ENCODE results near the gene CCDC126.

Gene CCDC126

GRCh38 chr7:23615331-23615730, 18.1 kb downstream of the CCDC126 start:
- H3K9me2 ChIP-seq (ENCODE audit: low read depth, low read length): no peaks in the 10 kb centered on the region
- H3K27me3 ChIP-seq (ENCODE audit: insufficient read depth, low read length): no peaks in the 10 kb centered on the region
- no peaks in the 10 kb centered on the region for H3K4me1 ChIP-seq (ENCODE audit: insufficient read depth, low read length, severe bottlenecking)
- H3F3A ChIP-seq (ENCODE audit: insufficient read depth, low read length): no peaks in the 10 kb centered on the region
- H2AFZ ChIP-seq (ENCODE audit: low read length): no peak overlapping the region
- TF ChIP-seq CTCF (IDR thresholded peaks at IDR 0.05; ENCODE audit: low read length): no peak
- no peak for TF ChIP-seq EZH2 (IDR thresholded peaks at IDR 0.05; ENCODE audit: borderline replicate concordance, low read length)
- no peaks in the 10 kb centered on the region for H3K79me2 ChIP-seq (ENCODE audit: insufficient read depth, low read length)
- peaks cover 7% of the 10 kb centered on the region; the same call in 1 of the 2 replicates for H3K9me3 ChIP-seq (ENCODE audit: low read length)
- H3K9ac ChIP-seq (ENCODE audit: low read length): no peak overlapping the region
- no peak overlapping the region for H3K4me2 ChIP-seq (ENCODE audit: low read length)
- no peak overlapping the region for H3K4me3 ChIP-seq (ENCODE audit: low read depth, low read length, poor library complexity, severe bottlenecking)
- no peaks in the 10 kb centered on the region for H4K20me1 ChIP-seq (ENCODE audit: insufficient read depth, low read length)
- no peak overlapping the region for H3K27ac ChIP-seq (ENCODE audit: low read depth, low read length, poor library complexity, severe bottlenecking)
- H3K36me3 ChIP-seq (ENCODE audit: insufficient read depth, low read length): peaks cover 32% of the 10 kb centered on the region

- H3K27me3 ChIP-seq (ENCODE audit: insufficient read depth, low read length): no peaks in the 10 kb centered on the region
- no peak for TF ChIP-seq CTCF (IDR thresholded peaks at IDR 0.05; ENCODE audit: low read length)
- TF ChIP-seq EZH2 (IDR thresholded peaks at IDR 0.05; ENCODE audit: borderline replicate concordance, low read length): no peak
- no peaks in the 10 kb centered on the region for H3K9me2 ChIP-seq (ENCODE audit: low read depth, low read length)
- no peaks in the 10 kb centered on the region for H4K20me1 ChIP-seq (ENCODE audit: insufficient read depth, low read length)
- no peak overlapping the region for H2AFZ ChIP-seq (ENCODE audit: low read length)
- H3K4me2 ChIP-seq (ENCODE audit: low read length): no peak overlapping the region
- no peaks in the 10 kb centered on the region for H3K79me2 ChIP-seq (ENCODE audit: insufficient read depth, low read length)
- no peaks in the 10 kb centered on the region for H3K4me1 ChIP-seq (ENCODE audit: insufficient read depth, low read length, severe bottlenecking)
- no peak overlapping the region for H3K9ac ChIP-seq (ENCODE audit: low read length)
- H3K27ac ChIP-seq (ENCODE audit: low read depth, low read length, poor library complexity, severe bottlenecking): no peak overlapping the region
- H3K9me3 ChIP-seq (ENCODE audit: low read length): peaks cover 7% of the 10 kb centered on the region; the same call in 1 of the 2 replicates
- no peak overlapping the region for H3K4me3 ChIP-seq (ENCODE audit: low read depth, low read length, poor library complexity, severe bottlenecking)
- no peaks in the 10 kb centered on the region for H3F3A ChIP-seq (ENCODE audit: insufficient read depth, low read length)
- peaks cover 24% of the 10 kb centered on the region for H3K36me3 ChIP-seq (ENCODE audit: insufficient read depth, low read length)
These were observed 19.4 kb downstream of the CCDC126 start for GRCh38 chr7:23616593-23616992.

GRCh38 chr7:23617482-23617881, 20.3 kb downstream of the CCDC126 start:
- no peaks in the 10 kb centered on the region for H3K9me2 ChIP-seq (ENCODE audit: low read depth, low read length)
- no peak overlapping the region for H2AFZ ChIP-seq (ENCODE audit: low read length)
- H3K27me3 ChIP-seq (ENCODE audit: insufficient read depth, low read length): no peaks in the 10 kb centered on the region
- H3K79me2 ChIP-seq (ENCODE audit: insufficient read depth, low read length): no peaks in the 10 kb centered on the region
- H3K36me3 ChIP-seq (ENCODE audit: insufficient read depth, low read length): peaks cover 17% of the 10 kb centered on the region
- H4K20me1 ChIP-seq (ENCODE audit: insufficient read depth, low read length): no peaks in the 10 kb centered on the region
- no peak overlapping the region for H3K4me2 ChIP-seq (ENCODE audit: low read length)
- no peak overlapping the region for H3K4me3 ChIP-seq (ENCODE audit: low read depth, low read length, poor library complexity, severe bottlenecking)
- H3K4me1 ChIP-seq (ENCODE audit: insufficient read depth, low read length, severe bottlenecking): no peaks in the 10 kb centered on the region
- H3F3A ChIP-seq (ENCODE audit: insufficient read depth, low read length): no peaks in the 10 kb centered on the region
- H3K9ac ChIP-seq (ENCODE audit: low read length): no peak overlapping the region
- peaks cover 7% of the 10 kb centered on the region; the same call in 1 of the 2 replicates for H3K9me3 ChIP-seq (ENCODE audit: low read length)
- no peak overlapping the region for H3K27ac ChIP-seq (ENCODE audit: low read depth, low read length, poor library complexity, severe bottlenecking)
- TF ChIP-seq EZH2 (IDR thresholded peaks at IDR 0.05; ENCODE audit: borderline replicate concordance, low read length): no peak
- no peak for TF ChIP-seq CTCF (IDR thresholded peaks at IDR 0.05; ENCODE audit: low read length)
